ENCODE results near the gene STKLD1. TPM values are rescaled to one million over a fixed set of nuclear protein-coding genes. Genes with fewer than 3 reads are reported as not detected.

The STKLD1 gene
- total RNA-seq, 1 donor from 2014 or later, result 0.64 TPM

DNA sequence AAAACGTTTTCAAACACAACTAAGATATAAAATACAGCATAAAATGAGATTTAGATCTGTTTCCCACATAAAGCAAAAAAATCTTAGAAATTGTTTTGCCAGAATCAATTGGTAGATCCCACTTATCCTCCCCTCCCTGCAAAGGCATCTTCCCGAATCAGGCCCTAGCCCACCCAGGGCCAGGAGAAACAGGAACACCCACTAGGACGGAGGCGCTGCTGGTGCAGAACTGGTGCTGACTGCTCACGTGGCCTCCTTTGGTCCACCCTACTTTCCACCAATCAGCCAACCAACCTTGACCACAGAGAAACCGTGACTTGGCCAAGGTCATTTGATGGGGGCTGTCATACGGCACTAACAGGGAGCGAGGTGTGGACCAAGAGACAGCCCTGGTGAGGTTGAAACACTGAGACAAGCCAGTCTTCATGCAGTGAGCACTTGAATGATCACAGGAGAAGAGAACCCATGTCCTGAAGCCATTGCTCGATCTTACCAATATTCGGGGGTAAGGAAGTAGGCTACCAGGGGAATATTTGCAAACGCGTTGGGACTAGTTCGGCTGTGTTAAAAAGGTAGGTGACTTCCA lies 14.6 kb upstream of the STKLD1 start:
- DNase-seq (ENCODE audit: low spot score), result no peak
- H3K27me3 Mint-ChIP-seq (ENCODE audit: unreplicated experiment), result peaks cover 5% of the 10 kb centered on the region

DNA sequence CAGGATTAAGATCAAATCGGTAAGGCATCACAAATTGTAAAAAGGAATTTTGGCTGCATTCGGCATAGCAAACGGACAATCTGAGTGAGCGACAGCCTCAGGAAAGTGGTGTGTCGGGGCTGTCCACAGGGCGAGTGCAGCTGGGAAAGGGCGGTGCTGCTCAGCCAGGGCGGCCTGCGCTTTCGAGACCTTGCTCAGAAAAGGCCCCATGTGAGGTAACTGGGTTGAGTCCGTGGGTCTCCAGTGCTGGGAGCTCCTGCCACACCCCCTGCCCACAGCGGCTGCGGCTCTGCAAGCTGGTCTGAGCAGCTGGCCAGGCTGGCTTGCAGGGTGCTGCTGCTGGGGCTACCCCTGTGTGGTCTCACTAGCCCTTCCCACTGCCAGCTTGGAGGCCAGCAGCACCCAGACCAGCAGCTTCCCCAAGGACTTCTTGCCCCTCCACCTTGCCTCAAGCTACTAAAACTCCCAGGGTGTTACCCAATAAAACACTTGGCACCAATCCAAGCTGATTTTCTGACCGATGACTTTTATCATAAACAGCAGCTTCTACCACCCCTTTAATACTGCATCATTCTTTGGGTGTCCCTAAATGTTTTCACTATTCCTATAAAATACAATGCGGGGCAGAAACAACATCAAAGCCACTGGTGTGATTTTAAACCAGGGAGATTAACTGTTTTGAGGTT lies 13.7 kb upstream of the STKLD1 start:
- peaks cover 48% of the 10 kb centered on the region for H3K36me3 Mint-ChIP-seq (ENCODE audit: low read depth, unreplicated experiment)
- peaks cover 5% of the 10 kb centered on the region for H3K27me3 Mint-ChIP-seq (ENCODE audit: unreplicated experiment)
- H3K27ac Mint-ChIP-seq (ENCODE audit: unreplicated experiment), result no peak overlapping the region
- DNase-seq (ENCODE audit: low spot score), result no peak
- H3K9me3 Mint-ChIP-seq (ENCODE audit: unreplicated experiment), result no peaks in the 10 kb centered on the region
- no peak overlapping the region for H3K4me3 Mint-ChIP-seq (ENCODE audit: unreplicated experiment)
- H3K4me1 Mint-ChIP-seq (ENCODE audit: unreplicated experiment), result peaks cover 5% of the 10 kb centered on the region
- TF ChIP-seq, protein P1, sequence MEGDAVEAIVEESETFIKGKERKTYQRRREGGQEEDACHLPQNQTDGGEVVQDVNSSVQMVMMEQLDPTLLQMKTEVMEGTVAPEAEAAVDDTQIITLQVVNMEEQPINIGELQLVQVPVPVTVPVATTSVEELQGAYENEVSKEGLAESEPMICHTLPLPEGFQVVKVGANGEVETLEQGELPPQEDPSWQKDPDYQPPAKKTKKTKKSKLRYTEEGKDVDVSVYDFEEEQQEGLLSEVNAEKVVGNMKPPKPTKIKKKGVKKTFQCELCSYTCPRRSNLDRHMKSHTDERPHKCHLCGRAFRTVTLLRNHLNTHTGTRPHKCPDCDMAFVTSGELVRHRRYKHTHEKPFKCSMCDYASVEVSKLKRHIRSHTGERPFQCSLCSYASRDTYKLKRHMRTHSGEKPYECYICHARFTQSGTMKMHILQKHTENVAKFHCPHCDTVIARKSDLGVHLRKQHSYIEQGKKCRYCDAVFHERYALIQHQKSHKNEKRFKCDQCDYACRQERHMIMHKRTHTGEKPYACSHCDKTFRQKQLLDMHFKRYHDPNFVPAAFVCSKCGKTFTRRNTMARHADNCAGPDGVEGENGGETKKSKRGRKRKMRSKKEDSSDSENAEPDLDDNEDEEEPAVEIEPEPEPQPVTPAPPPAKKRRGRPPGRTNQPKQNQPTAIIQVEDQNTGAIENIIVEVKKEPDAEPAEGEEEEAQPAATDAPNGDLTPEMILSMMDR (IDR thresholded peaks at IDR 0.05; ENCODE audit: unreplicated experiment), result no peak

More for the DNA sequence above, 14.6 kb upstream of the STKLD1 start:
- TF ChIP-seq, protein P1 (IDR thresholded peaks at IDR 0.05; ENCODE audit: unreplicated experiment), result no peak
- Mint-ChIP-seq H3K36me3 (ENCODE audit: low read depth, unreplicated experiment) (peaks cover 48% of the 10 kb centered on the region), H3K4me3 (ENCODE audit: unreplicated experiment) (peak overlapping the region; percentile 31), H3K9me3 (ENCODE audit: unreplicated experiment) (no peaks in the 10 kb centered on the region), H3K27ac (ENCODE audit: unreplicated experiment) (peak overlapping the region; percentile 45), H3K4me1 (ENCODE audit: unreplicated experiment) (peaks cover 6% of the 10 kb centered on the region)

DNA sequence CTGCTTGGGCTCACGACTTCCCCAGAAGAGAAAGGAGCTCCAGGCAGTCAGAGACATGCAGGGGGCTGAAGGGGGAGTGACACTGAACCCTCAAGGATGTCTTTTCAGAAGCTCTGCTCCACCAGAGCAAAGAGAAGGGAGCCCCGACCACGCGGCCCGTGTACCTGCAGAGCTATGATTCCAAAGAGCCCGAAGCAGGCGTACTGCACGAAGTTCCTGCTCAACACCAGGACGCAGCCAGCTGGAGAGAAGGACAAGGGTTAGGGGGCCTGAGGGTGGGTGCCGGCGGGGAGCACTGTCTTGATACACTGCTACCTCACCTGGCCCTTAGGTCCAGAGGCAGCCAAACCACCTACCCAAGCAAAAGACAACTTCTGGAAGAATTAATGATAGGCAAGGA lies 9.7 kb upstream of the STKLD1 start:
- Mint-ChIP-seq H3K4me3 (ENCODE audit: unreplicated experiment) (no peak overlapping the region), H3K27ac (ENCODE audit: unreplicated experiment) (no peak overlapping the region), H3K27me3 (ENCODE audit: unreplicated experiment) (peaks cover 7% of the 10 kb centered on the region), H3K4me1 (ENCODE audit: unreplicated experiment) (no peaks in the 10 kb centered on the region), H3K36me3 (ENCODE audit: low read depth, unreplicated experiment) (peaks cover 42% of the 10 kb centered on the region), H3K9me3 (ENCODE audit: unreplicated experiment) (no peaks in the 10 kb centered on the region)
- TF ChIP-seq, protein P1 (IDR thresholded peaks at IDR 0.05; ENCODE audit: unreplicated experiment), result no peak
- no peak for DNase-seq (ENCODE audit: low spot score)

DNA sequence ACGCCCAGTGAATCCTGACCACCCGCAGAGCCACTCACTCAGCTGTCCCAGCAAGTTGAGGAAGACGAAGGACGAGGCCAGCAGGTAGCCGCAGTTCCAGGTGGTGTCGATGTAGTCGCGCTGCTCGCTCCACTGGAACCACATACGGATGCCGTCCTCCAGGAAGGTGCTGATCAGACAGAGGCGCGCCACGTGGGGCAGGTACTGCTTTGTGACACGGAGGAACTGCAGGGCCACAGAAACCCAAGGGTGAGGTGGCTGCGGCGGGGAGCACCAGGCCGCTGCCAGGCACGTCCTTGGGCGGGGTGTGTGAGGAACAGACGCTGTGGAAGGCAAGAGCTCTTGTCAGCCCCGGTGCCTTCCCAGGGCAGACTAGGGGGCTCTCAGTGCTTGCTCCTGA lies 8.9 kb upstream of the STKLD1 start:
- TF ChIP-seq, protein P1 (IDR thresholded peaks at IDR 0.05; ENCODE audit: unreplicated experiment), result no peak
- no peak overlapping the region for H3K27ac Mint-ChIP-seq (ENCODE audit: unreplicated experiment)
- no peaks in the 10 kb centered on the region for H3K9me3 Mint-ChIP-seq (ENCODE audit: unreplicated experiment)
- DNase-seq (ENCODE audit: low spot score), result no peak
- no peaks in the 10 kb centered on the region for H3K4me1 Mint-ChIP-seq (ENCODE audit: unreplicated experiment)
- peaks cover 7% of the 10 kb centered on the region for H3K27me3 Mint-ChIP-seq (ENCODE audit: unreplicated experiment)
- H3K36me3 Mint-ChIP-seq (ENCODE audit: low read depth, unreplicated experiment), result peaks cover 40% of the 10 kb centered on the region
- H3K4me3 Mint-ChIP-seq (ENCODE audit: unreplicated experiment), result no peak overlapping the region

DNA sequence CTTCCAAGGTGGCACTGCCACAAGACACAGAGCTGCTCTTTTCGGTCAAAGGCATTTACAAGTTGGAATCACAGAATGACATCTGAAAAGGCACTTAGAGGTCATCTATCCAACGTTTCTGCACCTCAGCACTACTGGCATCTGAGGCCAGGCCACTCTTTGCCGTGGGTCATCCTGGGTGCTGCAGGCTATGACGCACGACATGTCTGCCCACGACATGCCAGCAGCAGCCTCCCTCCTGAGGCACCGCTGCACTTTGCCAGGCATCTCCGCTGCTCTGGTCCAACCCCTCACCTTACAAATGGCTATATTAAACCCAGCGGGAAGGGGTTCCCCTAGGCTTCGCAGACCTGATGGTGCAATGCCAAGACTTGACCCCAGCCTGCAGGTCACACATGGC lies 8.4 kb upstream of the STKLD1 start:
- no peak overlapping the region for H3K4me3 Mint-ChIP-seq (ENCODE audit: unreplicated experiment)
- H3K36me3 Mint-ChIP-seq (ENCODE audit: low read depth, unreplicated experiment), result peaks cover 38% of the 10 kb centered on the region
- no peak overlapping the region for H3K27ac Mint-ChIP-seq (ENCODE audit: unreplicated experiment)
- DNase-seq (ENCODE audit: low spot score), result no peak
- peaks cover 7% of the 10 kb centered on the region for H3K27me3 Mint-ChIP-seq (ENCODE audit: unreplicated experiment)
- H3K9me3 Mint-ChIP-seq (ENCODE audit: unreplicated experiment), result no peaks in the 10 kb centered on the region
- TF ChIP-seq, protein P1 (IDR thresholded peaks at IDR 0.05; ENCODE audit: unreplicated experiment), result no peak
- no peaks in the 10 kb centered on the region for H3K4me1 Mint-ChIP-seq (ENCODE audit: unreplicated experiment)

Measured in endothelial cell (in vitro differentiated cells).